GM19193 (cell line): ENCODE results near the gene RPL41.
A peak's percentile ranks its signal among the peaks of the same experiment; 100 is the strongest.

Experiments used
- POLR2A ChIP-seq: IDR thresholded peaks from 4 replicates; pipeline ENCODE4 v1.6.1; 2011; ENCODE audit not compliant: insufficient read depth, insufficient read length; ENCODE audit errors: extremely low read depth

Gene RPL41

GRCh38 chr12:56087220-56087619 lies 29.2 kb upstream of the RPL41 start:
- TF ChIP-seq POLR2A, result no peak

- TF ChIP-seq POLR2A, result no peak
Observed at GRCh38 chr12:56097738-56098137, 18.7 kb upstream of the RPL41 start.

DNA sequence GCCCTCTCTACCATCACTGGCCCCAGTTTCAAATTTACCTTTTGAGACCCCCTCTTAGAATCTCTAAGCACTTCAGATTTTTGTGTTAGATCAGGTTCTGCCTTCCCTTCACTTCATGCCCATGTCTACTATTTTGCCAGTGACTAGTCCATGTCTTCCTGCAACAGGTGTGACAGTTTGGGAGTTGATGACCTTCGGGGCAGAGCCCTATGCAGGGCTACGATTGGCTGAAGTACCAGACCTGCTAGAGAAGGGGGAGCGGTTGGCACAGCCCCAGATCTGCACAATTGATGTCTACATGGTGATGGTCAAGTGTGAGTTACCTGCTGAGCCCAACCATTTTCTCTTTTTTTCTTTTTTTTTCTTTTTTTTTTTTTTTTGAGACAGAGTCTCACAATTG lies 17.8 kb upstream of the RPL41 start:
- no peak for TF ChIP-seq POLR2A

DNA sequence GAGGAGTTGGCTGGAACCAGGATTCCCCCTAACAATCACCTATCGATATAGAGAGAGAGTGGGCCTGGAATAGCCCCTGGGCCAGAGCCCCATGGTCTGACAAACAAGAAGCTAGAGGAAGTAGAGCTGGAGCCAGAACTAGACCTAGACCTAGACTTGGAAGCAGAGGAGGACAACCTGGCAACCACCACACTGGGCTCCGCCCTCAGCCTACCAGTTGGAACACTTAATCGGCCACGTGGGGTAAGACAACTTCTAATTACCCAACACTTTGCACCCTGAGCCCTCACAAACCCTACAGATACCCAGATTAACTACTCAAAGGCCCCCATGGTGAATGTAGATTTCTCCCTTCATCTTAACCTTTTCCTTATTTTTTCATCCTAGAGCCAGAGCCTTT lies 16.6 kb upstream of the RPL41 start:
- no peak for TF ChIP-seq POLR2A

- TF ChIP-seq POLR2A, result no peak
Observed at GRCh38 chr12:56101045-56101444, 15.4 kb upstream of the RPL41 start.

DNA sequence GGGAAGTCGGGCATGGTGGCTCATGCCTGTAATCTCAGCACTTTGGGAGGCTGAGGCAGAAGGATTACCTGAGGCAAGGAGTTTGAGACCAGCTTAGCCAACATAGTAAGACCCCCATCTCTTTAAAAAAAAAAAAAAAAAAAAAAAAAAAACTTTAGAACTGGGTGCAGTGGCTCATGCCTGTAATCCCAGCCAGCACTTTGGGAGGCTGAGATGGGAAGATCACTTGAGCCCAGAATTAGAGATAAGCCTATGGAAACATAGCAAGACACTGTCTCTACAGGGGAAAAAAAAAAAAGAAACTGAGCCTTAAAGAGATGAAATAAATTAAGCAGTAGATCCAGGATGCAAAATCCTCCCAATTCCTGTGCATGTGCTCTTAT lies 13.8 kb upstream of the RPL41 start:
- TF ChIP-seq POLR2A, result no peak

DNA sequence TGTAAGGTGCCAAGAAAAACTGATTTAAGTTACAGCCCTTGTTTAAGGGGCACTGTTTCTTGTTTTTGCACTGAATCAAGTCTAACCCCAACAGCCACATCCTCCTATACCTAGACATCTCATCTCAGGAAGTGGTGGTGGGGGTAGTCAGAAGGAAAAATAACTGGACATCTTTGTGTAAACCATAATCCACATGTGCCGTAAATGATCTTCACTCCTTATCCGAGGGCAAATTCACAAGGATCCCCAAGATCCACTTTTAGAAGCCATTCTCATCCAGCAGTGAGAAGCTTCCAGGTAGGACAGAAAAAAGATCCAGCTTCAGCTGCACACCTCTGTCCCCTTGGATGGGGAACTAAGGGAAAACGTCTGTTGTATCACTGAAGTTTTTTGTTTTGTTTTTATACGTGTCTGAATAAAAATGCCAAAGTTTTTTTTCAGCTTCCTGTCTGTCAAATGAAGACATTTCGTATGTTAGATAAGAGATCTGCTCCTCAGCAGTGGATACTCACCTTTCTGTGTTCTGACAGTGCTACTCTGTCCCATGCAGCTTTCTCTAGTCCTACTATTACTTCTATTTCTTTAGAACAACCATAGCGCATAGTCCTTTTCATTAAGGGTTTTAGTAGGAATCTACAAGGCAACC lies 13.2 kb upstream of the RPL41 start:
- no peak for TF ChIP-seq POLR2A

- no peak for TF ChIP-seq POLR2A
Observed at GRCh38 chr12:56103823-56104108, 12.7 kb upstream of the RPL41 start.

- peak; percentile 94 for TF ChIP-seq POLR2A
Observed at GRCh38 chr12:56104109-56104814, 12.2 kb upstream of the RPL41 start, which contains the start of gene PA2G4. Gene PA2G4, plus strand, starts transcription at chr12:56104559. Its CDS starts 179 bp downstream, at chr12:56104738.

DNA sequence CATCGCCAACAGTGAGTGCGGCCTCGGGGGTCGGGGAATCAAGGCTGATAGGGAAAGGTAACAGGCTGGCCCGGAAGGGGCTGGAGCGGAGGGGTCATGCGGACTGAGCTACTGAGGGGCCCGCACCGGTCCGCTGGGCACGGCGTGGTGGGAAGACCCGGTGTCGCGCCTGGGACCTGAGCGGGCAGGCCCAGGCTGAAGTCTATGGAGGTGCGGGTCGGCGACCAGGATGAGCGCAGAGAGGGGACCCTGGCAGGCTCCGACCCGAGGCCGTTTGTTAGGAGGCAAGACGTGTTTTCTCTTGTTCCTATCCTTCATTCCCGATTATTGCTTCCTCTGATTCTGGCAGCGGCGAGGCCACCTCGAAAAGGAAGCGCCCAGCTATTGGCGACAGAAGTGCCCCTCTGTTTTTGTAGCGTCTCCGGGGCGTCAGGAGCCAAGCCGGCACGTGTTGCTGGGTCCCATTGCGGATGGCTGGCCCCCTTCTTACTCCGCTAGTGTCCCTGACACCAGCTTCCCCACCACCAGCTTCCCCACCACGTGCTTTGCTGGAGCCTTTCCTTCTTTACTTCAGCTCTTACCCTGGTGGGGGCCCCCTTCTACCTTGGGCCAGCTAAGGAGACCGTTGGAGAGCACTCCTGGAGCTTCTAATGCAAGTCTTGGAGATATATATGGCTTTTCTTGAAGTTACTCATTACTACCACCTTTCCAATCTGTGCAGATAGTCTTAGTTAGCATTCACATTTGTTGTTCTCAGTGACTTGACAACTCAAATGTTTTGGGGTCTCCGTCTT lies 11.4 kb upstream of the RPL41 start:
- no peak for TF ChIP-seq POLR2A

GRCh38 chr12:56105609-56105902 lies 10.9 kb upstream of the RPL41 start:
- TF ChIP-seq POLR2A, result no peak

GRCh38 chr12:56107242-56107641 lies 9.2 kb upstream of the RPL41 start:
- no peak for TF ChIP-seq POLR2A

DNA sequence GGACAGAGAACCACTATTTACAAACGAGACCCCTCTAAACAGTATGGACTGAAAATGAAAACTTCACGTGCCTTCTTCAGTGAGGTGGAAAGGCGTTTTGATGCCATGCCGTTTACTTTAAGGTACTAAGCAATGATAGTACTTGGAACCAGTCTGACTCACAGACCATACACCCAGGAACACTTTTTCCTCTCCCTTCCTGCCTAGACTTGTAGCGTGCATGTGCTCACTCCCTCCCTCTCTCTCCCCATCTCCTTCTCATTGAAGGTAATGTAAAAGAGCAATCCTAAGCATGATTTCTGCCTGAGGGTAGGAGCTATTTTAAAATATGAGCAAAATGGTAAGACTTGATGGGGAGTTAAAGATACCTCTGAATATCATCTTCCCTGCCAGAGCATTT lies 5.9 kb upstream of the RPL41 start:
- no peak for TF ChIP-seq POLR2A

GRCh38 chr12:56114084-56114483 lies 2.3 kb upstream of the RPL41 start:
- TF ChIP-seq POLR2A, result no peak

DNA sequence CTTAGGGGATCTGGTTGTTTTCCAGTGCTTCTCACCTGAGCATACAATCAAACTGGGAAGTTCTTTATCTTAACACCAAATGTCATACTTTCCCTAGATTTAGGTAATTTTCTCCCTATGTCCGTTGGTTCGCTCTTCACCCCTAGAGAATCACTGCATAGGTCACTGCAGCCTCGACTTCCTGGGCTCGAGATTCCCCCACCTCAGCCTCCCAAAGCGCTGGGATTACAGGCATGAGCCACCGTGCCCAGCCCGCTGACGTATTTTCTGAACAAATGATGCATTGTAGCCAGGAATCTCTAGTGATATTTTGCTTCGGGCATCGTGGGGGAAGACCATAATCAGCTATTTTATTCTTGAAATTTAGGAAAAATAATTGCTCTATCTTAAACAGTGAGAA lies 1.1 kb upstream of the RPL41 start:
- no peak for TF ChIP-seq POLR2A
